GM18526 (cell line): ENCODE data around the gene CHRNB1.

Source experiments
- POLR2A ChIP-seq: IDR thresholded peaks from 3 replicates; pipeline ENCODE4 v1.6.1; 2011; ENCODE audit not compliant: insufficient read length; ENCODE audit errors: extremely low read depth

The CHRNB1 gene

GRCh38 chr17:7444682-7445618 is at the start of gene CHRNB1:
TSS of gene CHRNB1 (plus strand) at chr17:7445061. CDS start at chr17:7445128, 67 bp downstream.
- TF ChIP-seq POLR2A = no peak

DNA sequence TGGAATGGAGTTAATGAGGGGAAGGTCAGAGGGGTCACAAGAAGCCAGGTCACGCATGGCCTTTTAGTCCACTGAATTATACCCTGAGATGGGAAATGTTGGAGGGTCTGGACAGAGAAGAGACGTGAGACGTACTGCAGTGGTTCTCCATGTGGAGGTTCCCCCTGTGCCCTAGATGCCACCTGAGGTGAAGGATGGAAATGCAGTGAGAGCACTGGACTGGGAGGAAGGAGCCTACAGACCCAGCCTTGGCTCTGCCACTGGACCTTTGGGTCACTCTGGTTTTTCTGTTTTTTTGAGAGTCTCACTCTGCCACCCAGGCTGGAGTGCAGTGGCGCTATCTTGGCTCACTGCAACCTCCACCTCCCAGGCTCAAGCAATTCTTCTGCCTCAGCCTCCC is 48.7 kb upstream of the CHRNB1 start:
- no peak for TF ChIP-seq POLR2A

- TF ChIP-seq POLR2A = no peak
These were observed 46.2 kb upstream of the CHRNB1 start for GRCh38 chr17:7398612-7399011.

DNA sequence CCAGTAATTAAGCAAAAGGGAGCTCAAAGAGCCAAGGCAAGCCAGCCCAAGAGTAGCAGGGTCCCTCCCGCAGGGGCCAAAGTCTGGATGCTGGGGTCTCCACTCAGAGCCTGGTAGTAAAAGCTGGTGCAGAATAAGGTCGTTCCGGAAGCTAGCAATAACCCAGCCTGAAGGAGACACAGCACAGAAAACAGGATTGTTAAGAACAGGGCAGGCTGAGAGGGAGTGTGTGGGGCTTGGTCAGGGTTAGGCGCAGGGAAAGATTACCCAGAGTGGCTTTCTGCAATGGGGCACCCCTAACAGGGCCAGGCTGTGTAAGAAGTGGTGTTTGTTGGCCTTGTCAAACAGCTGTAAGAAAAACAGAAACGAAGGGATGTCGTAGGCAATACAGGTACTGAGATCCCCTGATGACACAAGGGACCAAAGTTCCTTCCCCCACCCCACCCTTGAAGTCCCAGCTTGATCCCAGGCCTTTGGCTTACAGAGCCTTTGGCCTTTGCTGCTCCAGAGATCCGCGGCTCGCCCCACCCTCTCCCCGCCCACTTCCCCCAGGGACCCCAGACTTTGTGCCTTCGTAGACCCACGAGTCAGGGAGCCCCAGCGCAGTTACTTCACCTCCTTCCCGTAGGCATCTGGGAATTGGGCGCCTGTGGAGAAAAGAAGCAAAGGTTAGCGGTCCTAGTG is 41.7 kb upstream of the CHRNB1 start:
- TF ChIP-seq POLR2A = no peak

DNA sequence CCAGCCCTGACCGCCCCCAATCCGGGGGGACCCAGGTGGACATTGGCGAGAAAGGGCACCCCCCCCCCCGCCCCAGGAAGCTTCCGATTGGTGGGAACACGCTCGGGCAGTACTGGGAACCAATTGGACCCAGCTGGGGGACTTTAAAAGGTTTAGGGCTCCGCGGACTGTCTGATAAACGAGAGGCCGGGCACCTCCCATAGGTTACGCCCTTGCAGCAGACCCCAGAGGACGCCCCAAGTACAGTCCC is 41.2 kb upstream of the CHRNB1 start:
- no peak for TF ChIP-seq POLR2A

GRCh38 chr17:7403977-7404736 is 40.7 kb upstream of the CHRNB1 start, which contains the start of gene TMEM256:
TSS of gene TMEM256 (minus strand) at chr17:7404097. CDS start at chr17:7404084, 13 bp downstream.
- peak; percentile 95 for TF ChIP-seq POLR2A

DNA sequence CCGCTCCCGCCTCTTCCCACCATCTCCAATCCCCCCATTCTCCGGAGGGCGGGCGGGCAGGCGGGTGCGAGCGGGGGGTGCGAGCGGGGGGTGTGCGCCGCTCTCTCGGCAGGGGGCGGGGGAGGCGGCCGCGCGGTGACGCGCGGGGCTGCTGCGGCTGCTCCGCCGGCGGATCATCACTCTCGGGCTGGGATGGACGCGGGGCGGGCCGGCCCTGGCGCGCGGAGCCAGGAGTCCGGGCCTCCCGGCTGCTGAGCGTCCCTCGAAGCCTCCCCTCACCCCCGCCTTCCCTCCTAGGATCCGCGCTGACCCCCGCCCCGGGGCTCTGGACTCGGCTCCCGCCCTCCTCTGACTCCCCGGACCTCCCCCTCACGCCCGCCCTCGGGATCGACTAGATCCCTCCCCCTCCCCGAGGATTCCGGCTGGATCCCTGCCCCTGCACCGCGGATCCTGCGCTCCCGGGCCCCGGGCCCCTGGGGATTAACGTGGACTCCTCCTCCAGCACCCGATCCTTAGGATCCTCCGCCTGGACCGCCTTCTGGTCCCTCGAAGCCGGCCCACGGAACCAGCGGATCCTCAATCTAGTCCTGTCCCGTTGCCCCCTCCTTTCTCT is 40.0 kb upstream of the CHRNB1 start:
- TF ChIP-seq POLR2A = no peak

- no peak for TF ChIP-seq POLR2A
These were observed 39.3 kb upstream of the CHRNB1 start for GRCh38 chr17:7405350-7406234.

- no peak for TF ChIP-seq POLR2A
These were observed 38.5 kb upstream of the CHRNB1 start for GRCh38 chr17:7406235-7406825.

DNA sequence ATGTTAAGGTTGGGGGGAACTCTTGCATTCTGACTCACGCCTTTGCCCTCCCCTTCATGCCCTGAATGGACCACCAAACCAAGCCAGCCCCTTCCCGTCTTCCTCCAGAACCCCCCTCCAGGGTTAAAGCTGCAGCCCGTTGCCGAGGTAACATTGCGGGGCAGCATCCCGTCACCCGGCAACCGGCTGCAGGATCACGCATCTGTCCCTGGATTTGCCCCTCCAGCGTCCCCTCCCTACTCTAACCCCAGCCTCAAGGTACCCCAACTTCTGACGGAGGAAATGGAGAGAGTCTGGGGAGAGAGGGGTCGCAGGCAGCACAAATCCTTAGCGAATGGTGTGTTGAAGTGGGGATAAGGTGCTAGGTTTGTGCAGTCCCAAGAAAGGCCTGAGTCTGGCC is 37.8 kb upstream of the CHRNB1 start:
- no peak for TF ChIP-seq POLR2A

DNA sequence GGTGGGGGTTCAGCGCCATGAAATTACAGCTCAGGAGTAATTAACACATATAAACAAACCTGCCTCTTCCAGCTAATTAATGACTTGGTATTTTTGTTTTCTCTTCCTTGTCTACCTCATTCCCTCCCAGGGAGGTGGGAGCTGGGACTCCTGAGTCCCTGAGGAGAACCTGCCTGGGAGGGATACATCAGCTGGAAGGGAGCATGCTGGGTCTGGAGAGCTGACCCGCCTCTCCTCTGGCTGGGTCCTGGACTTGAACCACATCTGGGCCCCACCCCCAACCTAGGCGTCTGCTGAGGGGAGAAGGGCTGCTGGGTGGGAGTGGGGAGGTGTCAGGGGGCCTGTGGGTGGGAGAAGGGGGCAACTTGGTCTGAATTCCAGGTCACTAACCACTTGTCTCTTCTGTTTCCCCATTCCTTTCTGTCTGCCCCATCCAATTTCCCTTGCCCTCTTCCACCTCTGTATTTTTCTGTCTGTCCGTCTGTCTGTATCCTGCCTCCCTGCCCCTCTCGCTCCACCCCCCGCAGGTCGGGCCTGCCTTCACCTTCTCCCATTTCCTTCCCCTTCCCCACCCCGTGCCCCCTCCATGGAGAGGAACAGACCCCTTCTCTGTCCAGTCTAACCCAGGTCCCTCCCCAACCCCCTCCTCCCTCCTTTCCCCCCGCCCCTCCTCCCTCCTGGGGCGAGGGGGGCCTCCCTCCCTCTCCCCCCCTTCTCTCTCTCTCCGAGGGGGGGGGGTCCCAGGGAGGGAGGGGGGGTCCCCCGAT is 37.2 kb upstream of the CHRNB1 start, which contains the start of gene NLGN2:
Gene NLGN2, plus strand, starts transcription at position 361 of the 767 bp plus-strand sequence. CDS start 411 bp downstream, outside the sequence.
- no peak for TF ChIP-seq POLR2A

DNA sequence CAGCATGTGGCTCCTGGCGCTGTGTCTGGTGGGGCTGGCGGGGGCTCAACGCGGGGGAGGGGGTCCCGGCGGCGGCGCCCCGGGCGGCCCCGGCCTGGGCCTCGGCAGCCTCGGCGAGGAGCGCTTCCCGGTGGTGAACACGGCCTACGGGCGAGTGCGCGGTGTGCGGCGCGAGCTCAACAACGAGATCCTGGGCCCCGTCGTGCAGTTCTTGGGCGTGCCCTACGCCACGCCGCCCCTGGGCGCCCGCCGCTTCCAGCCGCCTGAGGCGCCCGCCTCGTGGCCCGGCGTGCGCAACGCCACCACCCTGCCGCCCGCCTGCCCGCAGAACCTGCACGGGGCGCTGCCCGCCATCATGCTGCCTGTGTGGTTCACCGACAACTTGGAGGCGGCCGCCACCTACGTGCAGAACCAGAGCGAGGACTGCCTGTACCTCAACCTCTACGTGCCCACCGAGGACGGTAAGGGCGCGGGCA is 36.6 kb upstream of the CHRNB1 start:
- TF ChIP-seq POLR2A = no peak

DNA sequence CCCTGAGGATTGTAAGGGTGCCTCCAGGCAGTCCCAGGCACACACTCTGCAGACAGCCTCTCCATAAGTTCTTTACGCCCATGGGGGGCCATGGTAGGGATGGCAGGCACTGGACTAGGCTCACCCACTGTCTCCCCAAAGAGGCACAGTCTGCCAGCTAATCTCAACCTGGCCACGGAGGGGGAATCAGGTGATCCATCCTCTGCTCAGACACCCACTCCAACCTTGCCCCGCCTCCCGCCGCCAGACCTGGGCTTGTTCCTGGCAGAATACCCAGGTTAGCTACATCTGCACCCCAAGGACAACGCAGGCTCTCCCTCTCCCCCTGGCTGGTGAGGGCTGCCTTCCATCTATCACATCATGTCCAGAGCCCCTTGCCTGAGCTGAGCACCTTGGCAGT is 36.0 kb upstream of the CHRNB1 start:
- TF ChIP-seq POLR2A = no peak
